GM12878 (cell line): ENCODE measurements around the gene MYO15B. TPM values are rescaled to one million over a fixed set of nuclear protein-coding genes. Genes with fewer than 3 reads are reported as not detected.

ENCODE experiments used
- ATAC-seq: fragments of 200-7000 bp; cut with Tn5 transposase; 3 replicates; pipeline ENCODE4 v1.9.1; 2020; ENCODE audit warnings: mild to moderate bottlenecking, moderate library complexity
- BruUV-seq: library from RNA; stranded (reverse); fragments of 400-500 nt; replicated peaks from 2 replicates; lab custom pipeline; 2021; lab: Mats Ljungman, UMichigan
- CTCF ChIA-PET: fragments of 300-600 bp; sonication (Branson Sonifier 250); formaldehyde crosslinking; extraction: SDS; loops from one replicate; lab custom pipeline; 2021; ENCODE audit warnings: inconsistent platforms; lab: Yijun Ruan, JAX
- POLR2A ChIA-PET: fragments of 350-600 bp; formaldehyde crosslinking; extraction: SDS; loops from one replicate; lab custom pipeline; 2021; ENCODE audit warnings: inconsistent platforms; lab: Charles Lee
- RAD21 ChIA-PET: fragments of 300-600 bp; sonication (Branson Sonifier 250); formaldehyde crosslinking; loops from one replicate; lab custom pipeline; 2023; ENCODE audit warnings: antibody characterized with exemption; ENCODE audit not compliant: unreplicated experiment; lab: Charles Lee
- SMC1A ChIA-PET: fragments of 300-600 bp; sonication (Branson Sonifier 250); formaldehyde crosslinking; loops from one replicate; lab custom pipeline; 2023; ENCODE audit not compliant: unreplicated experiment, uncharacterized antibody; lab: Charles Lee
- DNase-seq: peaks from one replicate; pipeline ENCODE4 v3.0.0-alpha.2; 2011; ENCODE audit warnings: low read depth, low spot score
- FAIRE-seq: peaks from 3 replicates; lab custom pipeline; 2011; peaks lifted over from hg19 to GRCh38; lab: Jason Lieb, UNC
- H2AFZ ChIP-seq: 2 replicates; pipeline ENCODE4 v1.6.0; 2011; ENCODE audit warnings: low read depth, low read length, control low read depth; ENCODE audit not compliant: control insufficient read depth
- H3K27ac ChIP-seq: 2 replicates; pipeline ENCODE4 v1.5.1; 2011; ENCODE audit warnings: control low read depth; ENCODE audit not compliant: control insufficient read depth, insufficient read depth
- H3K27me3 ChIP-seq, 2 experiments: replicated peaks in 1 of 2; 2 replicates each; pipeline versions ENCODE4 v1.6.0 to v1.6.1; 2011; ENCODE audit warnings: low read length in 1 of 2; ENCODE audit not compliant: control insufficient read depth in 2 of 2, insufficient read depth in 2 of 2
- H3K36me3 ChIP-seq, 2 experiments: 2 replicates each; pipeline ENCODE4 v1.5.1; 2011; ENCODE audit warnings: low read length in 1 of 2; ENCODE audit not compliant: control insufficient read depth in 2 of 2, insufficient read depth in 2 of 2
- H3K4me1 ChIP-seq: 2 replicates; pipeline ENCODE4 v1.6.1; 2011; ENCODE audit warnings: mild to moderate bottlenecking, low read length, moderate library complexity, mixed read lengths; ENCODE audit not compliant: control insufficient read depth, insufficient read depth
- H3K4me2 ChIP-seq: 2 replicates; pipeline ENCODE4 v1.6.0; 2011; ENCODE audit warnings: control low read depth; ENCODE audit not compliant: control insufficient read depth, insufficient read depth
- H3K4me3 ChIP-seq: fragments of 200-600 bp; sonication (generic); 2 replicates; pipeline ENCODE4 v1.5.1; 2016
- H3K79me2 ChIP-seq: 2 replicates; pipeline ENCODE4 v1.6.0; 2011; ENCODE audit warnings: low read length; ENCODE audit not compliant: control insufficient read depth, insufficient read depth
- H3K9ac ChIP-seq: 2 replicates; pipeline ENCODE4 v1.8.0; 2011; ENCODE audit warnings: low read length, control low read depth, mixed read lengths; ENCODE audit not compliant: control insufficient read depth, insufficient read depth
- H3K9me3 ChIP-seq: replicated peaks from 3 replicates; pipeline ENCODE4 v1.5.1; 2011; ENCODE audit warnings: mild to moderate bottlenecking, low read length; ENCODE audit not compliant: control insufficient read depth, insufficient read depth
- H4K20me1 ChIP-seq: 2 replicates; pipeline ENCODE4 v1.6.0; 2011; ENCODE audit not compliant: control insufficient read depth, insufficient read depth
- BRCA1 ChIP-seq: IDR thresholded peaks from 2 replicates; pipeline ENCODE4 v1.6.1; 2011; ENCODE audit warnings: low read depth, low read length, improper control_type of control experiment
- CREM ChIP-seq: IDR thresholded peaks from 2 replicates; pipeline ENCODE4 v1.6.1; 2014; ENCODE audit warnings: antibody characterized with exemption, low read depth
- IRF4 ChIP-seq: IDR thresholded peaks from 2 replicates; pipeline ENCODE4 v1.6.1; 2011; ENCODE audit warnings: low read depth, low read length
- SPI1 ChIP-seq: IDR thresholded peaks from 2 replicates; pipeline ENCODE4 v1.6.1; 2011; ENCODE audit warnings: low read depth, mild to moderate bottlenecking, low read length, moderate library complexity, borderline replicate concordance; ENCODE audit not compliant: insufficient read depth
- STAT1 ChIP-seq: fragments of 450-650 bp; conservative IDR thresholded peaks from 2 replicates; pipeline ENCODE4 v1.6.1; 2014; ENCODE audit warnings: antibody characterized with exemption, mild to moderate bottlenecking
- ZNF687 ChIP-seq: fragments of 450-650 bp; IDR thresholded peaks from 2 replicates; pipeline ENCODE4 v1.6.1; 2017; ENCODE audit warnings: mild to moderate bottlenecking, moderate library complexity
- WGBS: methylation state at CpG from one replicate; pipeline ENCODE4 v1.1.6; 2016; ENCODE audit warnings: low lambda C conversion rate; ENCODE audit not compliant: insufficient replicate concordance, insufficient coverage; ENCODE audit errors: missing lambda C conversion rate; 5-methylcytosine and 5-hydroxymethylcytosine counted together
- in situ Hi-C: fragments of 300-500 bp; cut with MboI; formaldehyde crosslinking; loops from 9 replicates; pipeline ENCODE4 v1.14.3; 2018; ENCODE audit warnings: mixed read lengths
- intact Hi-C: fragments of 100-400 bp; cut with micrococcal nuclease; formaldehyde crosslinking; loops from one replicate; pipeline ENCODE4 v1.14.2; 2022; ENCODE audit not compliant: unreplicated experiment
- polyA plus RNA-seq, 11 experiments: library from polyadenylated mRNA; depleted of rRNA in 4 of 11; unstranded in 6 of 11; stranded (reverse) in 5 of 11; fragments of >200 nt; fragmentation: Nextera tagmentation in 4 of 11; fragmentation: Illumina TruSeq in 1 of 11; extraction: Ambion mirVana in 4 of 11; extraction: Trizol in 1 of 11; gene quantifications; 1 replicate in 1 of 11; 2 replicates in 10 of 11; pipeline versions ENCODE4 v1.2.1 to v1.2.3, GENCODE V29; 2011 to 2016; ENCODE audit warnings: inconsistent platforms in 2 of 11, missing spikeins in 2 of 11, low read depth in 1 of 11
- total RNA-seq, 4 experiments: library from RNA; depleted of rRNA in 3 of 4; stranded (reverse); fragments of >200 nt in 3 of 4; fragmentation: Illumina TruSeq in 1 of 4; extraction: Trizol in 1 of 4; gene quantifications; 2 replicates each; pipeline versions ENCODE4 v1.2.1 to v1.2.3, GENCODE V29; 2013 to 2021
- TF ChIP-seq, protein P1 (sequence below): fragments of 450-650 bp; IDR thresholded peaks from 2 replicates; pipeline ENCODE4 v1.6.1; 2017; ENCODE audit warnings: mild to moderate bottlenecking, moderate library complexity

MYO15B gene
- total and polyA plus RNA-seq, 10 of the 15 experiments (the other 5 are each of a cell fraction or from before 2014, with no cell fraction given): 0.67 to 15.4 (median 2.3) TPM; not detected in 1

- Histone ChIP-seq H2AFZ (no peak overlapping the region), H3K36me3 (peaks cover 3 to 16% of the 10 kb centered on the region in 2 experiments), H3K4me2 (no peak overlapping the region), H3K27ac (no peak overlapping the region), H4K20me1 (no peaks in the 10 kb centered on the region), H3K27me3 (no peaks in the 10 kb centered on the region), H3K9ac (no peak overlapping the region), H3K4me1 (0 out of 2 replicates have a peak, but pooled peaks cover under 1% of the 10 kb centered on the region), H3K79me2 (no peaks in the 10 kb centered on the region), H3K4me3 (no peak overlapping the region), H3K9me3 (no peaks in the 10 kb centered on the region)
- ChIA-PET POLR2A (interaction anchor here (0.6 to 1.2 kb wide), 3 partner anchors 12 to 126 kb away, joined by 3 to 4 read pairs (median 3); partner anchors contain the start of gene UNK), SMC1A (interaction anchor here (1.1 to 1.8 kb wide), 3 partner anchors 8 to 90 kb away, joined by 4 to 8 read pairs (median 5); partner anchors contain the start of gene RECQL5), RAD21 (interaction anchor here (1.2 to 5.6 kb wide), 3 partner anchors 8 to 90 kb away, joined by 4 to 30 read pairs (median 4); partner anchors contain the start of genes RECQL5 and SMIM5), CTCF (interaction anchor here (0.9 to 19.5 kb wide), 5 partner anchors 13 to 90 kb away, joined by 4 to 349 read pairs (median 5); partner anchors contain the start of gene SMIM5)
- WGBS: 93% methylated on average over 5 of the region's 5 CpGs
- no peak for DNase-seq
- no TSS peak for BruUV-seq
- in situ Hi-C loops (no loop called here), intact Hi-C loops (no loop called here)
- TF ChIP-seq BRCA1 (no peak), IRF4 (no peak)
- no peak for ATAC-seq
- FAIRE-seq: no peak
These were observed 70.6 kb downstream of the MYO15B start for GRCh38 chr17:75658237-75658636.

DNA sequence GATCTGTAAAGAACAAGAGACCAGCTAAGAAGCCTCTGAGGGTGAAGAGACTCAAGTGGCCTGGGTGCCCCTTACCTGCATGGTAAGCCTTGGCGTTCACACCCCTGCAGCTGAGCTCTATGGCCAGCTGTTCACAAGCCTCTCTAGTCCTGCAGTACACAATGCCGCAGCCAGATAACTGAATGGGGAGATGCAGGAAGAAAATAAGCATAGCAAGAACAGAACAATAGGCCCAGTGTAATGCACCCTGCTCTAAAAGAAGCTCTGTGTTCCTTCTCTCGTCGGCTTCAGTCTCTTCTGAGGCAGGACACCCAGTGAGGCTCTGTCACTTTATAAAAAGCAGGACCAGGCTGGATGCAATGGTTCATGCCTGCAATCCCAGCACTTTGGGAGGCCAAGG, 73.9 kb downstream of the MYO15B start:
- SMC1A ChIA-PET: no interaction called here
- TF ChIP-seq SPI1 (no peak), CREM (no peak), ZNF687 (no peak), STAT1 (no peak)
- TF ChIP-seq, protein P1, sequence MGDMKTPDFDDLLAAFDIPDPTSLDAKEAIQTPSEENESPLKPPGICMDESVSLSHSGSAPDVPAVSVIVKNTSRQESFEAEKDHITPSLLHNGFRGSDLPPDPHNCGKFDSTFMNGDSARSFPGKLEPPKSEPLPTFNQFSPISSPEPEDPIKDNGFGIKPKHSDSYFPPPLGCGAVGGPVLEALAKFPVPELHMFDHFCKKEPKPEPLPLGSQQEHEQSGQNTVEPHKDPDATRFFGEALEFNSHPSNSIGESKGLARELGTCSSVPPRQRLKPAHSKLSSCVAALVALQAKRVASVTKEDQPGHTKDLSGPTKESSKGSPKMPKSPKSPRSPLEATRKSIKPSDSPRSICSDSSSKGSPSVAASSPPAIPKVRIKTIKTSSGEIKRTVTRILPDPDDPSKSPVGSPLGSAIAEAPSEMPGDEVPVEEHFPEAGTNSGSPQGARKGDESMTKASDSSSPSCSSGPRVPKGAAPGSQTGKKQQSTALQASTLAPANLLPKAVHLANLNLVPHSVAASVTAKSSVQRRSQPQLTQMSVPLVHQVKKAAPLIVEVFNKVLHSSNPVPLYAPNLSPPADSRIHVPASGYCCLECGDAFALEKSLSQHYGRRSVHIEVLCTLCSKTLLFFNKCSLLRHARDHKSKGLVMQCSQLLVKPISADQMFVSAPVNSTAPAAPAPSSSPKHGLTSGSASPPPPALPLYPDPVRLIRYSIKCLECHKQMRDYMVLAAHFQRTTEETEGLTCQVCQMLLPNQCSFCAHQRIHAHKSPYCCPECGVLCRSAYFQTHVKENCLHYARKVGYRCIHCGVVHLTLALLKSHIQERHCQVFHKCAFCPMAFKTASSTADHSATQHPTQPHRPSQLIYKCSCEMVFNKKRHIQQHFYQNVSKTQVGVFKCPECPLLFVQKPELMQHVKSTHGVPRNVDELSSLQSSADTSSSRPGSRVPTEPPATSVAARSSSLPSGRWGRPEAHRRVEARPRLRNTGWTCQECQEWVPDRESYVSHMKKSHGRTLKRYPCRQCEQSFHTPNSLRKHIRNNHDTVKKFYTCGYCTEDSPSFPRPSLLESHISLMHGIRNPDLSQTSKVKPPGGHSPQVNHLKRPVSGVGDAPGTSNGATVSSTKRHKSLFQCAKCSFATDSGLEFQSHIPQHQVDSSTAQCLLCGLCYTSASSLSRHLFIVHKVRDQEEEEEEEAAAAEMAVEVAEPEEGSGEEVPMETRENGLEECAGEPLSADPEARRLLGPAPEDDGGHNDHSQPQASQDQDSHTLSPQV: no peak

More for the DNA sequence above, 73.9 kb downstream of the MYO15B start:
- in situ Hi-C loops (no loop called here), intact Hi-C loops (no loop called here)
- CTCF ChIA-PET: interaction anchor here (0.6 to 19.5 kb wide), 9 partner anchors 10 to 215 kb away, joined by 3 to 349 read pairs (median 4); partner anchors contain the start of gene SMIM5
- ATAC-seq (no peak), FAIRE-seq (no peak), DNase-seq (no peak)
- Histone ChIP-seq H3K27me3 (no peaks in the 10 kb centered on the region), H3K4me2 (no peak overlapping the region), H3K27ac (no peak overlapping the region), H3K79me2 (peaks cover 9% of the 10 kb centered on the region), H2AFZ (no peak overlapping the region), H3K9me3 (no peaks in the 10 kb centered on the region), H3K4me3 (no peak overlapping the region), H3K4me1 (peaks cover 19% of the 10 kb centered on the region), H3K36me3 (peaks cover 3 to 16% of the 10 kb centered on the region in 2 experiments), H4K20me1 (no peaks in the 10 kb centered on the region), H3K9ac (no peak overlapping the region)
- POLR2A ChIA-PET: no interaction called here
- 94% methylated on average over 4 of the region's 4 CpGs for whole genome bisulfite sequencing
- BruUV-seq: no TSS peak
- RAD21 ChIA-PET: interaction anchor here (0.5 kb wide), 1 partner anchor 136 kb away, joined by 3 read pairs; no protein-coding TSS in a partner anchor
